ENCODE measurements around the gene PRKG1. TPM values are rescaled to one million over a fixed set of nuclear protein-coding genes. Genes with fewer than 3 reads are reported as not detected.

PRKG1 gene
- total and polyA plus RNA-seq, 2 experiments from 2014 or later = 10.7 to 21.8 TPM

DNA sequence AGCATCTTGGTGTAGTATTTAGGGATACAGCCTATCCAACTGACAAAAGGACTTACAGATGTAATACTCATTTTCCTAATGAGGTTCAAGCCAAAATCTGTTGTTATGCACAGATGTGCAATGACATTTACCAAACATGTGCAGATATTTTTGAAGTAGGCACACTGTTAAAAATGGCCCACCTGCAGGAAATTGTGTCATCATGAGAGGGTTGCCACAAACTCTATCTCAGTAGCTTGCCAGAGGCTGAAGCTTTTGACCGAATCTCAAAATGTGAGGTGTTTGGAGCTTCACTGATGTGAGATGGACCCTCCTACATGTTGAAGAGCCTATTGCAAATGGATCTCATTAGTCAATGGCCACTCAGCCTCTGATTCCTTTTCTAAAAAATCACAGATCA, 714.8 kb downstream of the PRKG1 start:
- 0 out of 2 replicates have a peak, but pooled peaks cover 3% of the 10 kb centered on the region for H3K36me3 ChIP-seq (ENCODE audit: low read depth)
- WGBS, 2 experiments (ENCODE audit: low coverage in 1 of 2, low lambda C conversion rate in 2 of 2, missing lambda C conversion rate in 2 of 2) = 14% methylated on average over 1 of the region's 1 CpG
- peaks cover 28% of the 10 kb centered on the region for H3K4me1 ChIP-seq (ENCODE audit: insufficient read depth)
- no peaks in the 10 kb centered on the region for H4K20me1 ChIP-seq (ENCODE audit: insufficient read depth)
- H3K9ac ChIP-seq = no peak overlapping the region
- H2AFZ ChIP-seq = no peak overlapping the region
- DNase-seq = no peak
- no peaks in the 10 kb centered on the region for H3K27me3 ChIP-seq (replicated peaks; ENCODE audit: insufficient read depth)
- no peaks in the 10 kb centered on the region for H3K9me3 ChIP-seq (ENCODE audit: low read depth)
- no peak overlapping the region for H3K4me3 ChIP-seq
- H3K79me2 ChIP-seq (ENCODE audit: insufficient read depth) = no peaks in the 10 kb centered on the region
- peaks cover 25% of the 10 kb centered on the region; the same call in 1 of the 2 replicates for H3F3A ChIP-seq (ENCODE audit: insufficient read depth)
- 0 out of 2 replicates have a peak overlapping the region, but pooled peaks have one; percentile 50 for H3K27ac ChIP-seq
- no peak overlapping the region for H3K4me2 ChIP-seq (ENCODE audit: unreplicated experiment)
- no peaks in the 10 kb centered on the region for H3K9me2 ChIP-seq (ENCODE audit: insufficient read depth)
- in situ Hi-C loops (cut with MboI) = no loop called here
- TF ChIP-seq EZH2 (IDR thresholded peaks at IDR 0.05; ENCODE audit: insufficient read depth, poor library complexity, severe bottlenecking) (no peak), EZH2phosphoT487 (IDR thresholded peaks at IDR 0.05; ENCODE audit: insufficient read depth, low read depth) (no peak)

DNA sequence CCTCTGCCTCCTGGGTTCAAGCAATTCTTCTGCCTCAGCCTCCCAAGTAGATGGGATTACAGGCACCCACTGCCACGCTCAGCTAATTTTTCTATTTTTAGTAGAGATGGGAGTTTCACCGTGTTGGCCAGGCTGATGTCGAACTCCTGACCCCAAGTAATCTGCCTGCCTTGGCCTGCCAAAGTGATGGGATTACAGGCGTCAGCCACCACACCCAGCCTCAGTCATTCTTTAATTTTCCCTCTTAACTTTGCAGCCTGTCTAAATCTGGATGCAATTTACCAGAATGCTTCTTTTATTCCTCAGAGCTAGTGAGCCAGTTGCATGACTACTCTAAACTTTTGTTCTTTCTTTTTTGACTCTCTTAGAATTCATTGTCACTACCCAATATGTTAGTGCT, 715.6 kb downstream of the PRKG1 start:
- Histone ChIP-seq H3K27ac (peak overlapping the region; percentile 50), H3K9ac (0 out of 2 replicates have a peak overlapping the region, but pooled peaks have one; percentile 13), H4K20me1 (ENCODE audit: insufficient read depth) (no peaks in the 10 kb centered on the region), H3K9me3 (ENCODE audit: low read depth) (no peaks in the 10 kb centered on the region), H2AFZ (no peak overlapping the region), H3K4me1 (ENCODE audit: insufficient read depth) (peaks cover 28% of the 10 kb centered on the region), H3K27me3 (replicated peaks; ENCODE audit: insufficient read depth) (no peaks in the 10 kb centered on the region), H3K36me3 (ENCODE audit: low read depth) (0 out of 2 replicates have a peak, but pooled peaks cover 3% of the 10 kb centered on the region), H3K79me2 (ENCODE audit: insufficient read depth) (no peaks in the 10 kb centered on the region), H3K4me2 (ENCODE audit: unreplicated experiment) (peak overlapping the region; percentile 3), H3F3A (ENCODE audit: insufficient read depth) (peaks cover 25% of the 10 kb centered on the region; the same call in 1 of the 2 replicates), H3K9me2 (ENCODE audit: insufficient read depth) (no peaks in the 10 kb centered on the region), H3K4me3 (no peak overlapping the region)
- in situ Hi-C loops (cut with MboI) = no loop called here
- 19 to 24% methylated on average over 4 of the region's 4 CpGs for WGBS, 2 experiments (ENCODE audit: low coverage in 1 of 2, low lambda C conversion rate in 2 of 2, missing lambda C conversion rate in 2 of 2)
- no peak for TF ChIP-seq EZH2 (IDR thresholded peaks at IDR 0.05; ENCODE audit: insufficient read depth, poor library complexity, severe bottlenecking)
- no peak for TF ChIP-seq EZH2phosphoT487 (IDR thresholded peaks at IDR 0.05; ENCODE audit: insufficient read depth, low read depth)
- peak; percentile 55 for DNase-seq

DNA sequence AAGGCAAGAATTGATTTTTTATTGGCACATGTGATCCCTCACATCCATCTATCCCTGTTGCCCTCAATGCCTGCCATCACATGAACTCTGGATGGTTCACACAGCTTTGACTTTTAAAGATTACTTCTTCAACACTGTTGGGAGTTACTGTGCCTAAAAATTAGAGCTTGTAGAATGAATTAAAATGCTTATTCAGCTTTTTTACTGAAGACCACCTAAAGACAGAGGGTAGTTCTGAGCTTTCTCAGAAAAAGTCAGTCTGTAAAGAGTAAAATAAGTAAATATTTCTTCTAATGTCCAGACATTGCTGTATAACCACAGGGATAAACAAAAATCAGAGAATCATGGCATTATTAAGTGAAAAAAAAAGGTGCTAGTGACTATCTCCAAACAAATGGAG, 718.4 kb downstream of the PRKG1 start:
- H3K9me3 ChIP-seq (ENCODE audit: low read depth) = no peaks in the 10 kb centered on the region
- TF ChIP-seq EZH2 (IDR thresholded peaks at IDR 0.05; ENCODE audit: insufficient read depth, poor library complexity, severe bottlenecking) (no peak), EZH2phosphoT487 (IDR thresholded peaks at IDR 0.05; ENCODE audit: insufficient read depth, low read depth) (no peak)
- in situ Hi-C loops (cut with MboI) = no loop called here
- DNase-seq = no peak
- H4K20me1 ChIP-seq (ENCODE audit: insufficient read depth) = no peaks in the 10 kb centered on the region
- no peaks in the 10 kb centered on the region for H3K27me3 ChIP-seq (replicated peaks; ENCODE audit: insufficient read depth)
- H3F3A ChIP-seq (ENCODE audit: insufficient read depth) = peaks cover 17% of the 10 kb centered on the region; the same call in 1 of the 2 replicates
- H3K27ac ChIP-seq = no peak overlapping the region
- H2AFZ ChIP-seq = no peak overlapping the region
- peaks cover 16% of the 10 kb centered on the region for H3K4me1 ChIP-seq (ENCODE audit: insufficient read depth)
- no peaks in the 10 kb centered on the region for H3K79me2 ChIP-seq (ENCODE audit: insufficient read depth)
- no peak overlapping the region for H3K9ac ChIP-seq
- H3K36me3 ChIP-seq (ENCODE audit: low read depth) = 0 out of 2 replicates have a peak, but pooled peaks cover 3% of the 10 kb centered on the region
- H3K4me2 ChIP-seq (ENCODE audit: unreplicated experiment) = no peak overlapping the region
- H3K9me2 ChIP-seq (ENCODE audit: insufficient read depth) = no peaks in the 10 kb centered on the region
- H3K4me3 ChIP-seq = no peak overlapping the region

DNA sequence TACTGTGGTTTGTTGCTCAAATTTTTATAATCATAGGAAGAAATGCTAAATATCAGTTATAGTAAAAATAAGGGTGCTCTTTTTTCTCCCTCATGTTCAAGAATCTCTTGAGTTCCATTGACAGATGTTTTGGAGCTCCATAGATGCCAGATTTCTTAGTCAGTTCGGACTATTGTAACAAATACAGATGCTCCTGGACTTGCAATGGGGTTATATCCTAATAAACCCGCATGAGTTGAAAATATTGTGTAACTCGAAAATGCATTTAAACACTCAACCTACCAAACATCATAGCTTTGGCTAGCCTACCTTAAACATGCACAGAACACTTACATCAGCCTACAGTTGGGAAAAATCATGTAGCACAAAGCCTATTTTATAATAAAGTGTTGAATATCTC, 725.8 kb downstream of the PRKG1 start:
- no peaks in the 10 kb centered on the region for H3K27me3 ChIP-seq (replicated peaks; ENCODE audit: insufficient read depth)
- H3K9me2 ChIP-seq (ENCODE audit: insufficient read depth) = no peaks in the 10 kb centered on the region; the same call in 1 of the 2 replicates
- no peak overlapping the region for H3K4me3 ChIP-seq
- peaks cover 10% of the 10 kb centered on the region for H3K4me1 ChIP-seq (ENCODE audit: insufficient read depth)
- no peaks in the 10 kb centered on the region for H4K20me1 ChIP-seq (ENCODE audit: insufficient read depth)
- H3K9ac ChIP-seq = no peak overlapping the region
- peaks cover 4% of the 10 kb centered on the region for H3F3A ChIP-seq (ENCODE audit: insufficient read depth)
- WGBS, 2 experiments (ENCODE audit: low coverage in 1 of 2, low lambda C conversion rate in 2 of 2, missing lambda C conversion rate in 2 of 2) = 56 to 65% methylated on average over 3 of the region's 3 CpGs
- H3K36me3 ChIP-seq (ENCODE audit: low read depth) = no peaks in the 10 kb centered on the region
- H2AFZ ChIP-seq = no peak overlapping the region
- TF ChIP-seq EZH2phosphoT487 (IDR thresholded peaks at IDR 0.05; ENCODE audit: insufficient read depth, low read depth) (no peak), EZH2 (IDR thresholded peaks at IDR 0.05; ENCODE audit: insufficient read depth, poor library complexity, severe bottlenecking) (no peak)
- H3K4me2 ChIP-seq (ENCODE audit: unreplicated experiment) = no peak overlapping the region
- DNase-seq = no peak
- H3K27ac ChIP-seq = no peak overlapping the region
- in situ Hi-C loops (cut with MboI) = no loop called here
- H3K79me2 ChIP-seq (ENCODE audit: insufficient read depth) = no peaks in the 10 kb centered on the region
- no peaks in the 10 kb centered on the region for H3K9me3 ChIP-seq (ENCODE audit: low read depth)

All from GM23248 (cell line).